ENCODE data around the gene DUSP22. TPM values are rescaled to one million over a fixed set of nuclear protein-coding genes. Genes with fewer than 3 reads are reported as not detected.

The DUSP22 gene
- total RNA-seq, 1 experiment from 2014 or later = 34.8 TPM

DNA sequence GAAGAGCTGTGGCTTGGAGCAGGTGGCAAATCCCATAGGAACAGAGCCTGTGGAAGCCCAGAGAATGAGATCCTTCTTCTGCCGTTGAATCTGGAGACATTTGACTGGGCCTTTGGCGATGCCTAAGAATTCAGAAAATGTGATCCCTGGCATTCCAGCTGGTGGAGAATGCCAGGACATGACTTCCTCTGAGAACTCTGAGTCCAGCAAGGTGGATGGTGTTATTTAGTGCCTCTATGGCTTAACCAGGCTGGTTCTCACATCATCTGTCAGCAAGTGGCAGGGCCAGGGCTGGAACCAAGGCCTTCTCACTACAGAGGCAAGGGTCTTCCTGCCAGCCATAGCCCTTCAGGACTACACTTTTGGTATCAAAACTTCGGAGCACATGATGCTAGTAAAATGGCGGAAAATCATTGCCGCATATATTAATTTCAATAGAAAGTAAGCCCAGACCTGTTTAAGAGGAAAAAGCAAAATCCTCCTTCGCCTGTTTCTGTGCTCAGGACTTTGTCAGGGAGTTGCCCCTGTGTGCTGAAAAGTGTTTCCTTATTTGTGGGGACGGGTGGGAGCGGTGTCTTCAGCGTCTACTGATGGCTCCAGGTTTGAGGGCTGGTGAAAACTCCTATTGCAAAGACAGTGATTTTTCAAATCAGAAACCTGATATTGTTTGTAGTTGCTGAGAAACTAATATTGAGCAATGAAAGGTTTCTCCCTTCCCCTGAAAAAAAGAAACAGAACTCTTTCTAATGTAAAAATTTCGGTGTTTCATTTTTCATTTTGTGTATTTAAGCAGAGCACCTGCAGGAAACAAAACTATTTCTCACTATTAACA, 23.9 kb downstream of the DUSP22 start:
- no peak overlapping the region for H3K4me3 ChIP-seq (ENCODE audit: low read depth in 2 of 2, low read length in 2 of 2)
- in situ Hi-C loops (cut with HindIII; ENCODE audit: low pct_unique_long_range_greater_than_20kb, low sequenced_read_pairs) = no loop called here
- intact Hi-C loops (cut with micrococcal nuclease; ENCODE audit: unreplicated experiment) = no loop called here
- H3K36me3 ChIP-seq (ENCODE audit: control insufficient read depth, insufficient read depth, low read length) = no peaks in the 10 kb centered on the region
- no peak overlapping the region for H3K27ac ChIP-seq (ENCODE audit: low read length)
- no peaks in the 10 kb centered on the region for H3K27me3 ChIP-seq (ENCODE audit: control insufficient read depth, insufficient read depth, low read length)
- POLR2A ChIA-PET = no interaction called here
- H3K9me3 ChIP-seq (ENCODE audit: control insufficient read depth, insufficient read depth, low read depth, low read length) = no peaks in the 10 kb centered on the region
- CTCF ChIA-PET = no interaction called here
- BruUV-seq (replicated peaks) = no TSS peak
- TF ChIP-seq POLR2AphosphoS5 (IDR thresholded peaks at IDR 0.05; ENCODE audit: low read depth, low read length) (no peak), SIN3A (IDR thresholded peaks at IDR 0.05; ENCODE audit: borderline replicate concordance, insufficient read depth, low read depth, low read length) (no peak)
- DNase-seq (ENCODE audit: low read depth, low spot score) = no peak
- no peak for ATAC-seq
- H3K4me1 ChIP-seq (ENCODE audit: control insufficient read depth, insufficient read depth, low read length) = no peaks in the 10 kb centered on the region

- Histone ChIP-seq H3K27me3 (ENCODE audit: control insufficient read depth, insufficient read depth, low read length) (no peaks in the 10 kb centered on the region), H3K36me3 (ENCODE audit: control insufficient read depth, insufficient read depth, low read length) (no peaks in the 10 kb centered on the region), H3K9me3 (ENCODE audit: control insufficient read depth, insufficient read depth, low read depth, low read length) (no peaks in the 10 kb centered on the region), H3K27ac (ENCODE audit: low read length) (no peak overlapping the region), H3K4me1 (ENCODE audit: control insufficient read depth, insufficient read depth, low read length) (no peaks in the 10 kb centered on the region), H3K4me3 (ENCODE audit: low read depth in 2 of 2, low read length in 2 of 2) (no peak overlapping the region)
- in situ Hi-C loops (cut with HindIII; ENCODE audit: low pct_unique_long_range_greater_than_20kb, low sequenced_read_pairs) (no loop called here), intact Hi-C loops (cut with micrococcal nuclease; ENCODE audit: unreplicated experiment) (no loop called here)
- CTCF ChIA-PET = no interaction called here
- TF ChIP-seq TCF7L2 (IDR thresholded peaks at IDR 0.05; ENCODE audit: low read depth, low read length) (no peak), POLR2AphosphoS5 (IDR thresholded peaks at IDR 0.05; ENCODE audit: low read depth, low read length) (no peak), CTCF (IDR thresholded peaks at IDR 0.05) (no peak), REST (IDR thresholded peaks at IDR 0.05; ENCODE audit: insufficient read depth in 1 of 2, low read depth in 2 of 2, low read length in 1 of 2) (no peak), SIN3A (IDR thresholded peaks at IDR 0.05; ENCODE audit: borderline replicate concordance, insufficient read depth, low read depth, low read length) (no peak)
- DNase-seq (ENCODE audit: low read depth, low spot score) = no peak
- no TSS peak for BruUV-seq (replicated peaks)
- no peak for ATAC-seq
- POLR2A ChIA-PET = no interaction called here
These were observed 24.4 kb downstream of the DUSP22 start for GRCh38 chr6:316753-317038.

GRCh38 chr6:317060-317447, 24.8 kb downstream of the DUSP22 start:
- Histone ChIP-seq H3K27ac (ENCODE audit: low read length) (no peak overlapping the region), H3K27me3 (ENCODE audit: control insufficient read depth, insufficient read depth, low read length) (no peaks in the 10 kb centered on the region), H3K9me3 (ENCODE audit: control insufficient read depth, insufficient read depth, low read depth, low read length) (no peaks in the 10 kb centered on the region), H3K4me1 (ENCODE audit: control insufficient read depth, insufficient read depth, low read length) (no peaks in the 10 kb centered on the region), H3K36me3 (ENCODE audit: control insufficient read depth, insufficient read depth, low read length) (no peaks in the 10 kb centered on the region), H3K4me3 (ENCODE audit: low read depth in 2 of 2, low read length in 2 of 2) (no peak overlapping the region)
- no peak for DNase-seq (ENCODE audit: low read depth, low spot score)
- in situ Hi-C loops (cut with HindIII; ENCODE audit: low pct_unique_long_range_greater_than_20kb, low sequenced_read_pairs) (no loop called here), intact Hi-C loops (cut with micrococcal nuclease; ENCODE audit: unreplicated experiment) (no loop called here)
- no peak for TF ChIP-seq CTCF (IDR thresholded peaks at IDR 0.05)
- no peak for TF ChIP-seq SIN3A (IDR thresholded peaks at IDR 0.05; ENCODE audit: borderline replicate concordance, insufficient read depth, low read depth, low read length)
- TF ChIP-seq REST (IDR thresholded peaks at IDR 0.05; ENCODE audit: insufficient read depth in 1 of 2, low read depth in 2 of 2, low read length in 1 of 2) = no peak
- no peak for TF ChIP-seq POLR2AphosphoS5 (IDR thresholded peaks at IDR 0.05; ENCODE audit: low read depth, low read length)
- TF ChIP-seq TCF7L2 (IDR thresholded peaks at IDR 0.05; ENCODE audit: low read depth, low read length) = no peak
- ChIA-PET CTCF (no interaction called here), POLR2A (interaction anchor here (0.6 kb wide), 1 partner anchor 43 kb away, joined by 3 read pairs; no protein-coding TSS in a partner anchor)
- BruUV-seq (replicated peaks) = no TSS peak
- ATAC-seq = no peak
